HepG2 (cell line): ENCODE results near the gene OR10H1. TPM values are rescaled to one million over a fixed set of nuclear protein-coding genes. Genes with fewer than 3 reads are reported as not detected.

Source experiments
- ATM ChIP-seq: fragments of 450-650 bp; IDR thresholded peaks from 2 replicates; pipeline ENCODE4 v1.7.1; 2017; ENCODE audit warnings: mild to moderate bottlenecking, borderline replicate concordance
- BCL6 ChIP-seq: IDR thresholded peaks from 2 replicates; pipeline ENCODE4 v1.6.1; 2016; ENCODE audit warnings: missing genetic modification reagents, missing compliant biosample characterization
- ELK4 ChIP-seq: sonication (generic); formaldehyde crosslinking; IDR thresholded peaks from 2 replicates; pipeline ENCODE4 v1.9.0; 2021; ENCODE audit warnings: missing genetic modification reagents, borderline replicate concordance
- GABPB1 ChIP-seq: IDR thresholded peaks from 2 replicates; pipeline ENCODE4 v1.6.1; 2016; ENCODE audit warnings: mild to moderate bottlenecking, missing genetic modification reagents, moderate library complexity, missing compliant biosample characterization
- HNRNPLL ChIP-seq: fragments of 200-400 bp; formaldehyde crosslinking; IDR thresholded peaks from 2 replicates; pipeline ENCODE4 v1.6.1; 2017; ENCODE audit warnings: mild to moderate bottlenecking, low read depth, low read length; ENCODE audit not compliant: poor library complexity, severe bottlenecking
- MAFG ChIP-seq: sonication (generic); formaldehyde crosslinking; IDR thresholded peaks from 2 replicates; pipeline ENCODE4 v1.5.1; 2020; ENCODE audit warnings: mild to moderate bottlenecking, missing genetic modification reagents
- MNT ChIP-seq: fragments of 450-650 bp; IDR thresholded peaks from 2 replicates; pipeline ENCODE4 v1.6.1; 2016
- NFKB2 ChIP-seq: sonication (generic); formaldehyde crosslinking; IDR thresholded peaks from 2 replicates; pipeline ENCODE4 v1.4.0; 2020; ENCODE audit warnings: missing genetic modification reagents, borderline replicate concordance
- NR2C2 ChIP-seq: sonication (generic); formaldehyde crosslinking; IDR thresholded peaks from 2 replicates; pipeline ENCODE4 v1.4.0; 2020; ENCODE audit warnings: missing genetic modification reagents, mild to moderate bottlenecking, moderate library complexity, borderline replicate concordance
- PCBP1 ChIP-seq: fragments of 200-400 bp; formaldehyde crosslinking; IDR thresholded peaks from 2 replicates; pipeline ENCODE4 v1.6.1; 2017; ENCODE audit warnings: mild to moderate bottlenecking, low read depth, low read length, borderline replicate concordance
- PRDM10 ChIP-seq: sonication (generic); formaldehyde crosslinking; IDR thresholded peaks from 2 replicates; pipeline ENCODE4 v1.4.0; 2020; ENCODE audit warnings: low read depth, missing genetic modification reagents
- ZNF547 ChIP-seq: sonication (generic); formaldehyde crosslinking; IDR thresholded peaks from 2 replicates; pipeline ENCODE4 v1.5.1; 2020; ENCODE audit warnings: mild to moderate bottlenecking, missing genetic modification reagents
- ZNF670 ChIP-seq: sonication (generic); formaldehyde crosslinking; IDR thresholded peaks from 2 replicates; pipeline ENCODE4 v1.8.0; 2022; ENCODE audit warnings: mild to moderate bottlenecking, missing genetic modification reagents, borderline replicate concordance
- ZNF713 ChIP-seq: sonication (generic); formaldehyde crosslinking; IDR thresholded peaks from 2 replicates; pipeline ENCODE4 v1.4.0; 2020; ENCODE audit warnings: mild to moderate bottlenecking, missing genetic modification reagents
- ZNF724P ChIP-seq: sonication (generic); formaldehyde crosslinking; IDR thresholded peaks from 2 replicates; pipeline ENCODE4 v1.8.0; 2022; ENCODE audit warnings: missing genetic modification reagents, borderline replicate concordance
- polyA plus RNA-seq, 8 experiments: library from polyadenylated mRNA; depleted of rRNA in 3 of 8; stranded (reverse) in 7 of 8; unstranded in 1 of 8; fragments of >200 nt; fragmentation: Illumina TruSeq in 4 of 8; extraction: Trizol in 4 of 8; gene quantifications; 2 replicates each; pipeline versions ENCODE4 v1.2.1 to v1.2.3, GENCODE V29; 2011 to 2016; ENCODE audit warnings: low read depth in 4 of 8, missing spikeins in 1 of 8, mixed read lengths in 1 of 8; ENCODE audit not compliant: insufficient read depth in 1 of 8
- total RNA-seq, 5 experiments: library from RNA; depleted of rRNA; stranded (reverse); fragments of >200 nt; fragmentation: Illumina TruSeq; extraction: Trizol; gene quantifications; 2 replicates each; pipeline ENCODE4 v1.2.3, GENCODE V29; 2016; ENCODE audit warnings: low read depth in 1 of 5
- TF ChIP-seq, protein P1 (sequence below): sonication (generic); formaldehyde crosslinking; IDR thresholded peaks from 2 replicates; pipeline ENCODE4 v1.5.1; 2020; ENCODE audit warnings: missing genetic modification reagents, mild to moderate bottlenecking, borderline replicate concordance
- TF ChIP-seq, protein P2 (sequence below): sonication (generic); formaldehyde crosslinking; IDR thresholded peaks from 2 replicates; pipeline ENCODE4 v1.4.0; 2020; ENCODE audit warnings: mild to moderate bottlenecking, low read depth, missing genetic modification reagents

OR10H1 gene
- total and polyA plus RNA-seq, 2 of the 13 experiments (the other 11 are each of a cell fraction or from before 2014, with no cell fraction given), result not detected

- 0 out of 2 replicates have a peak, but pooled peaks have one; percentile 53 for TF ChIP-seq ELK4 (CRISPR knock-in tag)
- peak; percentile 95 for TF ChIP-seq GABPB1 (CRISPR knock-in tag)
- peak; percentile 82; the same call in 1 of the 2 replicates for TF ChIP-seq PCBP1
- TF ChIP-seq ATM, result no peak
- peak; percentile 51; the same call in 1 of the 2 replicates for TF ChIP-seq ZNF547 (CRISPR knock-in tag)
- TF ChIP-seq BCL6 (CRISPR knock-in tag), result 0 out of 2 replicates have a peak, but pooled peaks have one; percentile 9
- TF ChIP-seq NR2C2 (CRISPR knock-in tag), result 0 out of 2 replicates have a peak, but pooled peaks have one; percentile 47
- no peak for TF ChIP-seq MNT
- no peak for TF ChIP-seq ZNF670 (CRISPR knock-in tag)
- TF ChIP-seq ZNF724P (CRISPR knock-in tag), result peak; percentile 47; the same call in 1 of the 2 replicates
- TF ChIP-seq, protein P1, sequence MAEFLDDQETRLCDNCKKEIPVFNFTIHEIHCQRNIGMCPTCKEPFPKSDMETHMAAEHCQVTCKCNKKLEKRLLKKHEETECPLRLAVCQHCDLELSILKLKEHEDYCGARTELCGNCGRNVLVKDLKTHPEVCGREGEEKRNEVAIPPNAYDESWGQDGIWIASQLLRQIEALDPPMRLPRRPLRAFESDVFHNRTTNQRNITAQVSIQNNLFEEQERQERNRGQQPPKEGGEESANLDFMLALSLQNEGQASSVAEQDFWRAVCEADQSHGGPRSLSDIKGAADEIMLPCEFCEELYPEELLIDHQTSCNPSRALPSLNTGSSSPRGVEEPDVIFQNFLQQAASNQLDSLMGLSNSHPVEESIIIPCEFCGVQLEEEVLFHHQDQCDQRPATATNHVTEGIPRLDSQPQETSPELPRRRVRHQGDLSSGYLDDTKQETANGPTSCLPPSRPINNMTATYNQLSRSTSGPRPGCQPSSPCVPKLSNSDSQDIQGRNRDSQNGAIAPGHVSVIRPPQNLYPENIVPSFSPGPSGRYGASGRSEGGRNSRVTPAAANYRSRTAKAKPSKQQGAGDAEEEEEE (CRISPR knock-in tag), result 0 out of 2 replicates have a peak, but pooled peaks have one; percentile 39
- peak; percentile 65 for TF ChIP-seq HNRNPLL
- no peak for TF ChIP-seq ZNF713 (CRISPR knock-in tag)
- TF ChIP-seq, protein P2, sequence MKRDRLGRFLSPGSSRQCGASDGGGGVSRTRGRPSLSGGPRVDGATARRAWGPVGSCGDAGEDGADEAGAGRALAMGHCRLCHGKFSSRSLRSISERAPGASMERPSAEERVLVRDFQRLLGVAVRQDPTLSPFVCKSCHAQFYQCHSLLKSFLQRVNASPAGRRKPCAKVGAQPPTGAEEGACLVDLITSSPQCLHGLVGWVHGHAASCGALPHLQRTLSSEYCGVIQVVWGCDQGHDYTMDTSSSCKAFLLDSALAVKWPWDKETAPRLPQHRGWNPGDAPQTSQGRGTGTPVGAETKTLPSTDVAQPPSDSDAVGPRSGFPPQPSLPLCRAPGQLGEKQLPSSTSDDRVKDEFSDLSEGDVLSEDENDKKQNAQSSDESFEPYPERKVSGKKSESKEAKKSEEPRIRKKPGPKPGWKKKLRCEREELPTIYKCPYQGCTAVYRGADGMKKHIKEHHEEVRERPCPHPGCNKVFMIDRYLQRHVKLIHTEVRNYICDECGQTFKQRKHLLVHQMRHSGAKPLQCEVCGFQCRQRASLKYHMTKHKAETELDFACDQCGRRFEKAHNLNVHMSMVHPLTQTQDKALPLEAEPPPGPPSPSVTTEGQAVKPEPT (CRISPR knock-in tag), result peak; percentile 55; the same call in 1 of the 2 replicates
- peak; percentile 70; the same call in 1 of the 2 replicates for TF ChIP-seq NFKB2 (CRISPR knock-in tag)
- peak; percentile 70; the same call in 1 of the 2 replicates for TF ChIP-seq PRDM10 (CRISPR knock-in tag)
- peak; percentile 78 for TF ChIP-seq MAFG (CRISPR knock-in tag)
Observed at GRCh38 chr19:15836330-15837220, 21.1 kb upstream of the OR10H1 start (continued).
